Panc1 (cell line): ENCODE measurements around the gene NR2F6.

ENCODE experiments used
- POLR2AphosphoS5 ChIP-seq: IDR thresholded peaks from 2 replicates; pipeline ENCODE4 v1.6.1; 2012; ENCODE audit warnings: mild to moderate bottlenecking, low read depth, low read length, moderate library complexity
- SIN3A ChIP-seq: IDR thresholded peaks from 2 replicates; pipeline ENCODE4 v1.6.1; 2012; ENCODE audit warnings: low read depth, mild to moderate bottlenecking, low read length, moderate library complexity, borderline replicate concordance; ENCODE audit not compliant: insufficient read depth
- TCF7L2 ChIP-seq: IDR thresholded peaks from 2 replicates; pipeline ENCODE4 v1.6.1; 2011; ENCODE audit warnings: mild to moderate bottlenecking, low read depth, low read length, inconsistent platforms
- TF ChIP-seq, protein P1 (sequence below): fragments of 450-650 bp; IDR thresholded peaks from 2 replicates; pipeline ENCODE4 v1.5.1; 2017; ENCODE audit warnings: mild to moderate bottlenecking
- TF ChIP-seq, protein P2 (sequence below), 2 experiments: IDR thresholded peaks; 2 replicates each; pipeline ENCODE4 v1.6.1; 2011 to 2012; ENCODE audit warnings: low read depth in 2 of 2, control low read depth in 1 of 2, low read length in 1 of 2, mild to moderate bottlenecking in 1 of 2, moderate library complexity in 1 of 2; ENCODE audit not compliant: insufficient read depth in 1 of 2

DNA sequence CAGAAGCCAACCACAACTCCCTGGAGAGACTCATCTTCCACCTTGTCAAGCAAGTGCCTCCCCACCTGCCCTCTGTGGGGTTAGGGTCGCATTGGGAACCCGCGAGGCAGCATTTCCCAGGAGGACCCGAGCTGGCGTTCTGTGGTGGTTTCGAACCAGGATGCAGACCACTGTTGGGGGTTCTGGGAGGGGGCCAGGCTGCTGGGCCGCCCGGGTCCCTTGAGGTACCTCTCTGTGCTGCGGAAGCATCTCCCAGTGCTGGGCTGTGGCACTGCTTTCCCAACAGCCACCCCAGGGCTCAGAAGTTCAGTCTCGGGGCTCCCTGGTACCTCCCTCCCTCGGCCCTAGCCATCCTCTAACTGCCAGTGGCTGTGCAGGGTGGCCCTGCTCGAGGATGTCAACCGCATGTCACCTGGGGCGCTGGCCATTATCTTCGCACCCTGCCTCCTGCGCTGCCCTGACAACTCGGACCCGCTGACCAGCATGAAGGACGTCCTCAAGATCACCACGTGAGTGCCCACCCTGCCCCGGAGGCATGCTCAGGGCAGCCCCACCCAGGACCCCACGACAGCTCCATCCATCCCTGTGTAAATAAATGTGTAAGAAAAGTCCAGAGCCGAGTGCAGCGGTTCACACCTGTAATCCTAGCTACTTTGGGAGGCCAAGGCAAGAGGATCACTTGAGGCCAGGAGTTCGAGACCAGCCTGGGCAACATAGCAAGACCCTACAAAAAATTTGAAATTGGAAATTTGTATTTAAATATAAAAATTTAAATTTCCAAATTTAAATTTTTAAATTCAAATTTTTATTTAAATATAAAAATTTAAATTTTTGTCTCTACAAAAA is 38.8 kb downstream of the NR2F6 start:
- TF ChIP-seq, protein P1, sequence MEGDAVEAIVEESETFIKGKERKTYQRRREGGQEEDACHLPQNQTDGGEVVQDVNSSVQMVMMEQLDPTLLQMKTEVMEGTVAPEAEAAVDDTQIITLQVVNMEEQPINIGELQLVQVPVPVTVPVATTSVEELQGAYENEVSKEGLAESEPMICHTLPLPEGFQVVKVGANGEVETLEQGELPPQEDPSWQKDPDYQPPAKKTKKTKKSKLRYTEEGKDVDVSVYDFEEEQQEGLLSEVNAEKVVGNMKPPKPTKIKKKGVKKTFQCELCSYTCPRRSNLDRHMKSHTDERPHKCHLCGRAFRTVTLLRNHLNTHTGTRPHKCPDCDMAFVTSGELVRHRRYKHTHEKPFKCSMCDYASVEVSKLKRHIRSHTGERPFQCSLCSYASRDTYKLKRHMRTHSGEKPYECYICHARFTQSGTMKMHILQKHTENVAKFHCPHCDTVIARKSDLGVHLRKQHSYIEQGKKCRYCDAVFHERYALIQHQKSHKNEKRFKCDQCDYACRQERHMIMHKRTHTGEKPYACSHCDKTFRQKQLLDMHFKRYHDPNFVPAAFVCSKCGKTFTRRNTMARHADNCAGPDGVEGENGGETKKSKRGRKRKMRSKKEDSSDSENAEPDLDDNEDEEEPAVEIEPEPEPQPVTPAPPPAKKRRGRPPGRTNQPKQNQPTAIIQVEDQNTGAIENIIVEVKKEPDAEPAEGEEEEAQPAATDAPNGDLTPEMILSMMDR, result no peak
- TF ChIP-seq POLR2AphosphoS5 (no peak), TCF7L2 (no peak), SIN3A (no peak)
- TF ChIP-seq, protein P2, sequence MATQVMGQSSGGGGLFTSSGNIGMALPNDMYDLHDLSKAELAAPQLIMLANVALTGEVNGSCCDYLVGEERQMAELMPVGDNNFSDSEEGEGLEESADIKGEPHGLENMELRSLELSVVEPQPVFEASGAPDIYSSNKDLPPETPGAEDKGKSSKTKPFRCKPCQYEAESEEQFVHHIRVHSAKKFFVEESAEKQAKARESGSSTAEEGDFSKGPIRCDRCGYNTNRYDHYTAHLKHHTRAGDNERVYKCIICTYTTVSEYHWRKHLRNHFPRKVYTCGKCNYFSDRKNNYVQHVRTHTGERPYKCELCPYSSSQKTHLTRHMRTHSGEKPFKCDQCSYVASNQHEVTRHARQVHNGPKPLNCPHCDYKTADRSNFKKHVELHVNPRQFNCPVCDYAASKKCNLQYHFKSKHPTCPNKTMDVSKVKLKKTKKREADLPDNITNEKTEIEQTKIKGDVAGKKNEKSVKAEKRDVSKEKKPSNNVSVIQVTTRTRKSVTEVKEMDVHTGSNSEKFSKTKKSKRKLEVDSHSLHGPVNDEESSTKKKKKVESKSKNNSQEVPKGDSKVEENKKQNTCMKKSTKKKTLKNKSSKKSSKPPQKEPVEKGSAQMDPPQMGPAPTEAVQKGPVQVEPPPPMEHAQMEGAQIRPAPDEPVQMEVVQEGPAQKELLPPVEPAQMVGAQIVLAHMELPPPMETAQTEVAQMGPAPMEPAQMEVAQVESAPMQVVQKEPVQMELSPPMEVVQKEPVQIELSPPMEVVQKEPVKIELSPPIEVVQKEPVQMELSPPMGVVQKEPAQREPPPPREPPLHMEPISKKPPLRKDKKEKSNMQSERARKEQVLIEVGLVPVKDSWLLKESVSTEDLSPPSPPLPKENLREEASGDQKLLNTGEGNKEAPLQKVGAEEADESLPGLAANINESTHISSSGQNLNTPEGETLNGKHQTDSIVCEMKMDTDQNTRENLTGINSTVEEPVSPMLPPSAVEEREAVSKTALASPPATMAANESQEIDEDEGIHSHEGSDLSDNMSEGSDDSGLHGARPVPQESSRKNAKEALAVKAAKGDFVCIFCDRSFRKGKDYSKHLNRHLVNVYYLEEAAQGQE (IDR thresholded peaks at IDR 0.05; ENCODE audit: insufficient read depth in 1 of 2, low read depth in 2 of 2, low read length in 1 of 2), result no peak
